Breast epithelium (tissue), 3 donors: ENCODE measurements around the gene DUS2.
"Not testable (repeated sequence)": the region's sequence is repeated elsewhere in the genome, so short reads cannot be mapped to it uniquely, and the experiment has no call there.

ENCODE experiments used
- CTCF ChIP-seq, 3 donors: fragments of 450-650 bp; IDR thresholded peaks; one replicate each; pipeline ENCODE4 v1.5.1; 2016 to 2017; ENCODE audit warnings: antibody characterized with exemption in 3 of 3, mild to moderate bottlenecking in 3 of 3, moderate library complexity in 3 of 3
- POLR2A ChIP-seq: fragments of 450-650 bp; IDR thresholded peaks from one replicate; pipeline ENCODE4 v1.6.1; 2016; ENCODE audit warnings: antibody characterized with exemption, mild to moderate bottlenecking, moderate library complexity

GRCh38 chr16:67998231-67998778 is 24.8 kb upstream of the DUS2 start:
- not testable (repeated sequence) for TF ChIP-seq CTCF (IDR thresholded peaks at IDR 0.05); POLR2A
